A549 (cell line): Measurements from ENCODE around the gene MAD1L1. TPM values are rescaled to one million over a fixed set of nuclear protein-coding genes. Genes with fewer than 3 reads are reported as not detected.

Experiments used
- ATAC-seq, 2 experiments: fragments of 200-7000 bp in 1 of 2; fragments of >200 bp in 1 of 2; cut with Nextera tagmentation in 1 of 2; cut with Tn5 transposase in 1 of 2; 3 replicates each; pipeline versions ENCODE4 v1.8.0 to v1.9.1; 2018 to 2020; ENCODE audit warnings: mild to moderate bottlenecking in 1 of 2, moderate library complexity in 1 of 2
- CTCF ChIA-PET: fragments of 300-600 bp; sonication (Branson Sonifier 250); formaldehyde crosslinking; extraction: SDS; loops from one replicate; lab custom pipeline; 2021; ENCODE audit warnings: antibody characterized with exemption, inconsistent platforms; lab: Yijun Ruan, JAX
- POLR2A ChIA-PET: fragments of 350-600 bp; formaldehyde crosslinking; extraction: SDS; loops from one replicate; lab custom pipeline; 2021; ENCODE audit warnings: antibody characterized with exemption, inconsistent platforms; lab: Yijun Ruan, JAX
- DNase-seq, 2 experiments: peaks; one replicate each; pipeline versions ENCODE4 v3.0.0 to v3.0.0-alpha.2; 2011 to 2016; ENCODE audit warnings: low read depth in 1 of 2, low spot score in 1 of 2
- FAIRE-seq: peaks from 2 replicates; lab custom pipeline; 2011; peaks lifted over from hg19 to GRCh38; lab: Jason Lieb, UNC
- H3K27ac ChIP-seq, 2 experiments: fragments of >200 bp; sonication (Bioruptor Twin); formaldehyde crosslinking; 3 replicates each; pipeline ENCODE4 v1.5.1; 2016 to 2017
- H3K4me1 ChIP-seq: fragments of >200 bp; sonication (Bioruptor Twin); formaldehyde crosslinking; 3 replicates; pipeline ENCODE4 v1.6.1; 2016
- H3K4me2 ChIP-seq: fragments of >200 bp; sonication (Bioruptor Twin); formaldehyde crosslinking; 3 replicates; pipeline ENCODE4 v1.6.1; 2016
- H3K4me3 ChIP-seq: fragments of >200 bp; sonication (Bioruptor Twin); formaldehyde crosslinking; 3 replicates; pipeline ENCODE4 v1.5.1; 2016
- H3K9me3 ChIP-seq: fragments of >200 bp; sonication (Bioruptor Twin); formaldehyde crosslinking; 3 replicates; pipeline ENCODE4 v1.6.1; 2016
- BHLHE40 ChIP-seq: IDR thresholded peaks from 2 replicates; pipeline ENCODE4 v1.6.1; 2012; ENCODE audit warnings: low read depth, low read length, inconsistent platforms
- CHD2 ChIP-seq: fragments of 150-350 bp; IDR thresholded peaks from 2 replicates; pipeline ENCODE4 v1.6.1; 2014; ENCODE audit warnings: low read length; ENCODE audit not compliant: partially characterized antibody
- CTCF ChIP-seq: fragments of >200 bp; sonication (Bioruptor Twin); formaldehyde crosslinking; IDR thresholded peaks from 3 replicates; pipeline ENCODE4 v1.5.1; 2016
- E2F6 ChIP-seq: IDR thresholded peaks from 2 replicates; pipeline ENCODE4 v1.6.1; 2012; ENCODE audit warnings: low read depth, borderline replicate concordance
- EHF ChIP-seq: fragments of 250-450 bp; sonication (Bioruptor Pico); IDR thresholded peaks from 2 replicates; pipeline ENCODE4 v1.5.0; 2020; ENCODE audit warnings: mild to moderate bottlenecking
- EP300 ChIP-seq, 2 experiments: fragments of >200 bp; sonication (Bioruptor Twin); formaldehyde crosslinking; IDR thresholded peaks; 2 replicates in 1 of 2; 3 replicates in 1 of 2; pipeline ENCODE4 v1.6.1; 2016 to 2017
- FOXS1 ChIP-seq: fragments of 250-450 bp; sonication (Bioruptor Pico); IDR thresholded peaks from 2 replicates; pipeline ENCODE4 v1.5.0; 2020; ENCODE audit warnings: mild to moderate bottlenecking, moderate library complexity
- HOXA7 ChIP-seq: fragments of 250-450 bp; sonication (Bioruptor Pico); IDR thresholded peaks from 2 replicates; pipeline ENCODE4 v1.5.0; 2020; ENCODE audit warnings: mild to moderate bottlenecking, moderate library complexity
- KDM1A ChIP-seq: fragments of 200-600 bp; sonication (generic); IDR thresholded peaks from 2 replicates; pipeline ENCODE4 v1.6.1; 2016; ENCODE audit warnings: low read depth, mild to moderate bottlenecking
- KDM5A ChIP-seq: fragments of 200-600 bp; sonication (generic); IDR thresholded peaks from 2 replicates; pipeline ENCODE4 v1.6.1; 2016; ENCODE audit warnings: antibody characterized with exemption, mild to moderate bottlenecking
- MAX ChIP-seq: IDR thresholded peaks from 2 replicates; pipeline ENCODE4 v1.6.1; 2012
- NR3C1 ChIP-seq: fragments of >200 bp; sonication (Bioruptor Twin); formaldehyde crosslinking; IDR thresholded peaks from 3 replicates; pipeline ENCODE4 v1.6.1; 2017
- POLR2AphosphoS2 ChIP-seq: conservative IDR thresholded peaks from 2 replicates; pipeline ENCODE4 v1.6.1; 2012; ENCODE audit warnings: low read length, improper control_type of control experiment, inconsistent platforms
- RAD21 ChIP-seq, 2 experiments: fragments of >200 bp in 1 of 2; sonication (Bioruptor Twin) in 1 of 2; formaldehyde crosslinking in 1 of 2; IDR thresholded peaks in 1 of 2; conservative IDR thresholded peaks in 1 of 2; 2 replicates in 1 of 2; 3 replicates in 1 of 2; pipeline ENCODE4 v1.6.1; 2012 to 2018; ENCODE audit warnings: inconsistent platforms in 1 of 2
- RARB ChIP-seq: fragments of 250-450 bp; sonication (Bioruptor Pico); IDR thresholded peaks from 2 replicates; pipeline ENCODE4 v1.8.0; 2021; ENCODE audit warnings: mild to moderate bottlenecking, moderate library complexity
- RCOR1 ChIP-seq: fragments of 150-350 bp; IDR thresholded peaks from 2 replicates; pipeline ENCODE4 v1.6.1; 2014; ENCODE audit warnings: antibody characterized with exemption, low read length, low read depth
- RNF2 ChIP-seq: fragments of 200-600 bp; sonication (generic); IDR thresholded peaks from 2 replicates; pipeline ENCODE4 v1.6.1; 2016; ENCODE audit warnings: low read depth, mild to moderate bottlenecking, antibody characterized with exemption, moderate library complexity, borderline replicate concordance
- SMC3 ChIP-seq: fragments of >200 bp; sonication (Bioruptor Twin); formaldehyde crosslinking; IDR thresholded peaks from 3 replicates; pipeline ENCODE4 v1.6.1; 2018; ENCODE audit warnings: inconsistent platforms
- USF2 ChIP-seq: fragments of 450-650 bp; IDR thresholded peaks from 2 replicates; pipeline ENCODE4 v1.6.1; 2014; ENCODE audit warnings: antibody characterized with exemption
- ZFP36 ChIP-seq: fragments of 450-650 bp; IDR thresholded peaks from 2 replicates; pipeline ENCODE4 v1.6.1; 2014; ENCODE audit warnings: borderline replicate concordance; ENCODE audit not compliant: partially characterized antibody
- WGBS: methylation state at CpG from one replicate; pipeline ENCODE4 v1.1.6; 2017; ENCODE audit errors: missing lambda C conversion rate; 5-methylcytosine and 5-hydroxymethylcytosine counted together
- polyA plus RNA-seq, 4 experiments: library from polyadenylated mRNA; depleted of rRNA in 3 of 4; stranded (reverse); fragments of >200 nt; fragmentation: RNase III in 1 of 4; extraction: RNeasy Plus Mini Kit Qiagen cat#74134 plus additional on column Dnase treatment in 1 of 4; gene quantifications; 2 replicates in 3 of 4; 3 replicates in 1 of 4; pipeline ENCODE4 v1.2.3, GENCODE V29; 2011 to 2017
- TF ChIP-seq, protein P1 (sequence below): fragments of >200 bp; sonication (Bioruptor Twin); formaldehyde crosslinking; IDR thresholded peaks from 2 replicates; pipeline ENCODE4 v1.6.1; 2016

The MAD1L1 gene
- polyA plus RNA-seq, 2 of the 4 experiments (the other 2 are of a cell fraction) = 13.6 to 16.6 TPM

- CTCF ChIA-PET = interaction anchor here (0.9 kb wide), 1 partner anchor 403 kb away, joined by 3 read pairs; no protein-coding TSS in a partner anchor
- H3K4me1 ChIP-seq = no peaks in the 10 kb centered on the region
Observed at GRCh38 chr7:1944619-1945210, 288.0 kb downstream of the MAD1L1 start.

GRCh38 chr7:1943933-1944618 is 288.7 kb downstream of the MAD1L1 start:
- Histone ChIP-seq H3K27ac (no peak overlapping the region), H3K4me2 (no peak overlapping the region), H3K9me3 (no peaks in the 10 kb centered on the region), H3K4me1 (no peaks in the 10 kb centered on the region), H3K4me3 (no peak overlapping the region)
- FAIRE-seq = no peak
- ChIA-PET POLR2A (no interaction called here), CTCF (interaction anchor here (0.9 kb wide), 1 partner anchor 404 kb away, joined by 3 read pairs; no protein-coding TSS in a partner anchor)
- TF ChIP-seq EHF (CRISPR knock-in tag) = no peak
- no peak for TF ChIP-seq ZFP36
- no peak for TF ChIP-seq HOXA7 (CRISPR knock-in tag)
- TF ChIP-seq E2F6 = no peak
- no peak for TF ChIP-seq MAX
- TF ChIP-seq USF2 = no peak
- TF ChIP-seq KDM1A = no peak
- TF ChIP-seq CHD2 = no peak
- no peak for TF ChIP-seq RARB (CRISPR knock-in tag)
- TF ChIP-seq FOXS1 (CRISPR knock-in tag) = no peak
- no peak for TF ChIP-seq CTCF
- TF ChIP-seq NR3C1 = no peak
- no peak for TF ChIP-seq RCOR1
- whole genome bisulfite sequencing = 80% methylated on average over 25 of the region's 25 CpGs
- ATAC-seq = no peak
- DNase-seq = no peak

More at GRCh38 chr7:1944619-1945210, 288.0 kb downstream of the MAD1L1 start:
- POLR2A ChIA-PET = no interaction called here
- DNase-seq = no peak
- no peak for FAIRE-seq
- Histone ChIP-seq H3K4me3 (no peak overlapping the region), H3K4me2 (no peak overlapping the region), H3K9me3 (no peaks in the 10 kb centered on the region), H3K27ac (no peak overlapping the region)
- 80% methylated on average over 13 of the region's 21 CpGs for WGBS
- ATAC-seq = no peak
- TF ChIP-seq CTCF (no peak), BHLHE40 (no peak), MAX (no peak), RARB (CRISPR knock-in tag) (no peak), ZFP36 (no peak), POLR2AphosphoS2 (no peak), RNF2 (no peak), EP300 (IDR thresholded peaks at IDR 0.05) (no peak), USF2 (no peak), RAD21 (conservative IDR thresholded peaks at IDR 0.05 in 1 of 2, IDR thresholded peaks at IDR 0.05 in 1 of 2) (no peak), KDM5A (no peak), SMC3 (no peak)
- TF ChIP-seq, protein P1, sequence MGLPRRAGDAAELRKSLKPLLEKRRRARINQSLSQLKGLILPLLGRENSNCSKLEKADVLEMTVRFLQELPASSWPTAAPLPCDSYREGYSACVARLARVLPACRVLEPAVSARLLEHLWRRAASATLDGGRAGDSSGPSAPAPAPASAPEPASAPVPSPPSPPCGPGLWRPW = no peak
- TF ChIP-seq, all 56 proteins: peak for 0
